SK-N-MC (cell line): Measurements from ENCODE around the gene RND1.

Experiments used
- EZH2 ChIP-seq: fragments of 200-600 bp; sonication (generic); IDR thresholded peaks from one replicate; pipeline ENCODE4 v1.6.1; 2017; ENCODE audit warnings: antibody characterized with exemption
- POLR2AphosphoS5 ChIP-seq: IDR thresholded peaks from 2 replicates; pipeline ENCODE4 v1.6.1; 2012; ENCODE audit warnings: mild to moderate bottlenecking, low read depth, low read length, borderline replicate concordance

DNA sequence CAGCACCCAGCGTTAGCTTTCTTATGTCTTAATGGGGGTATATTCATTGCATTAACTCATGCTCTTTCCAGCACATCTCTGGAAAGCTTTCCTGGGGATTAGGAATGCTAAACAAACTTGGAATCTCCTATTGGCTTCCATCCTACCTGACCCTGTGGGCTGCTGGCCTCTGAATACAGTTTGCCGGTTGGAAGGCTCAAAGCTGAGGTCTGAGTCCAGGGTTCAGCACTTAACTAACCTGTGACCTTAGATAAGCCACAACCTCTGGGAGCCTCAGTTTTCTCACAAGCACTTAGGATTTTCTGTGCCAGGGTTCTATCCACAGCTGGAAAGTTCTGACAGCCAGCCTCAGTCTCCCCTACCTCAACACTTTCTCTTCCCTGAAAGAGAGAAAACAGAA, 12.9 kb upstream of the RND1 start:
- no peak for TF ChIP-seq EZH2
- no peak for TF ChIP-seq POLR2AphosphoS5
